ENCODE results near the gene MUS81.
A peak's percentile ranks its signal among the peaks of the same experiment; 100 is the strongest.
"Not testable (repeated sequence)": the region's sequence is repeated elsewhere in the genome, so short reads cannot be mapped to it uniquely, and the experiment has no call there.

MUS81 gene

DNA sequence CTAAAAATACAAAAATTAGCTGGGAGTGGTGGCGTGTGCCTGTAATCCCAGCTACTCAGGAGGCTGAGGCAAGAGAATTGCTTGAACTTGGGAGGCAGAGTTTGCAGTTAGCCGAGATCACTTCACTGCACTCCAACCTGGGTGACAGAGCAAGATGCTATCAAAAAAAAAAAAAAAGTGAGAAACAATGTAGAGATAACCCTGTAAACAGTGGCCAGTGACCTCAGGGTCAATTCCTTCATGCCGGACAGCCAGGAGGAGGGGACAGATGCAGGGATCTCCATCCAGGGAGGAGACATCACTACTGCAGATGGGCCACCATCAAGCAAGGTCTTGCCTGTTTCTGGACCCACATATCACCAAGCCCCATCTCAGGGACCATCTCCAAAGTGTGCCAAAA, 12.5 kb upstream of the MUS81 start:
- no peak for DNase-seq

DNA sequence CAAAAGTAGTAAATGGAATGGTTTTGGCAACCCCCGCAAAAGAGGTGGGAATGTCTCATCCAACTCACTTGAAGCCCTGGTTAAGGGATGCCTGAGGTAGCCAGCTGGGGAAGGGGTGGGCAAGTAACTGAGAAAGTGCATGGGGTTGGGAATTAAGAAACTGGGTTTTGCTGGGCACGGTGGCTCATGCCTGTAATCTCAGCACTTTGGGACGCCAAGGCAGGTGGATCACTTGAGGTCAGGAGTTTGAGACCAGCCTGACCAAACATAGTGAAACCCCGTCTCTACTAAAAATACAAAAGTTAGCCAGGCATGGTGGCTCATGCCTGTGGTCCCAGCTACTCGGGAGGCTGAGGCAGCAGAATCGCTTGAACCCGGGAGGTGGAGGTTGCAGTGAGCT, 11.5 kb upstream of the MUS81 start:
- not testable (repeated sequence) for DNase-seq

DNA sequence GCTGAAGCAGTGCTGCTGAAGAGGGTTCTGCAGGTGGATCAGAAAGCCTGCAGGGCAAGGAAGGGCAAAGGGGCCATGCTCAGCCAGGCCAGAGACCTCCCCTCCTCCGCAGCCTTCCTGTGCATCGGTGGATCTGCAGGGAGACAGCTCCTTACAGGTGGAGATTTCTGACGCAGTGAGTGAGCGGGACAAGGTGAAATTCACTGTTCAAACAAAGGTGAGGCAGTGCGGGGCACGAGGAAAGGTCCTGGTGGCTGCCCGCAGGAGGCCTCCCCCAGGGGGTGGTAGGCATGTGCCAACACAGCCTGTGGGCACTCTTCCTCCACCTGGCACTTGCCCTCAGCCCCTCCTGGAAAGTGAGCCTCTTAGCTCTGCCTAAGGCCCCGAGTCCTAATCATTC, 10.9 kb upstream of the MUS81 start:
- DNase-seq, result no peak

DNA sequence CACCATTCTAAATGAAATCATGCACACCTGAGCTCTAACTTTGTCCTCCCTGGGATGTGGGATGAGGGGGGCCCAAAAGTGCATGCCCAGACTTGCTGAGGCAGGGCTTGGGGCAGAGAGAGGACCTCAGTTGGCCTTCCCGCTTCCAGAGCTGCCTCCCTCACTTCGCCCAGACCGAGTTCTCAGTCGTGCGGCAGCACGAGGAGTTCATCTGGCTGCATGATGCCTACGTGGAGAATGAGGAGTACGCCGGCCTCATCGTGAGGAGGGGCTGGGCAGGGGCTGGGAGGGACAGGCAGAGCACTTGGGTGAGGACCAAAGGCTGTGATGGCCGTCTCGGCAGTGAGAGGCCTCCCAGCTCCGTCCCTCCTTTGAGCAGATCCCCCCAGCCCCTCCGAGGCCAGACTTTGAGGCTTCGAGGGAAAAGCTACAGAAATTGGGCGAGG, 10.4 kb upstream of the MUS81 start:
- DNase-seq, result no peak

DNA sequence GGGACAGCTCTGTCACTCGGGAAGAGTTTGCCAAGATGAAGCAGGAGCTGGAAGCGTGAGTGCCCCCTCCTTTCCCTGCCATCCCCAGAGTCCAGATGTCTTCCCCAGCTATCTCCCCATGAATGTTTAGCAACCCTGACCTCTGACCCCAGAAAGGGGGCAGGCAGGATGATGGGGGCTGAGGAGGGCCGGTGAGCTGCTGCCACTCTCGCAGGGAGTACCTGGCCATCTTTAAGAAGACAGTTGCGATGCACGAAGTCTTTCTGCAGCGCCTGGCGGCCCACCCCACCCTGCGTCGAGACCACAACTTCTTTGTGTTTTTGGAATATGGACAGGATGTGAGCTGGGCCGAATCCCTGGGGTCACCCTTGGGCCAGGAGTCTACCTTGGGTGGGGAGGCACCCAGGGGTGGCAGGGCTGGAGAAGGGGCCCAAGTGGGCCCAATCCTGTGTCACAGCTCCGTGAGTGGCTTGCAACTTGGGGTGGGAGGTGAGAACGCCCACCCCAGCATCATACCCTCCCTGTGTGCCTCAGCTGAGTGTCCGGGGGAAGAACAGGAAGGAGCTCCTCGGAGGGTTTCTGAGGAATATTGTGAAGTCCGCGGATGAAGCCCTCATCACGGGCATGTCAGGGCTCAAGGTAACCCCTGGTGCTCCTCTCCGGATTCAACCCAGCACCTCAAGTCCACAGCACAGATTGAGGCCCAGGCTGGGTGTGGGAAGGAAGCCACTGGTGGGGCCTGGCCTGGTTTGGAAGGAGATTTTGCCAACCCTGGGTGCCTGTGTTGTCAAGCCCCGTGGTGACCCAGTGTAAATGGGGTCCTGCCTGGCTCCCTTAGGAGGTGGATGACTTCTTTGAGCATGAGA, 9.8 kb upstream of the MUS81 start:
- DNase-seq, result no peak

DNA sequence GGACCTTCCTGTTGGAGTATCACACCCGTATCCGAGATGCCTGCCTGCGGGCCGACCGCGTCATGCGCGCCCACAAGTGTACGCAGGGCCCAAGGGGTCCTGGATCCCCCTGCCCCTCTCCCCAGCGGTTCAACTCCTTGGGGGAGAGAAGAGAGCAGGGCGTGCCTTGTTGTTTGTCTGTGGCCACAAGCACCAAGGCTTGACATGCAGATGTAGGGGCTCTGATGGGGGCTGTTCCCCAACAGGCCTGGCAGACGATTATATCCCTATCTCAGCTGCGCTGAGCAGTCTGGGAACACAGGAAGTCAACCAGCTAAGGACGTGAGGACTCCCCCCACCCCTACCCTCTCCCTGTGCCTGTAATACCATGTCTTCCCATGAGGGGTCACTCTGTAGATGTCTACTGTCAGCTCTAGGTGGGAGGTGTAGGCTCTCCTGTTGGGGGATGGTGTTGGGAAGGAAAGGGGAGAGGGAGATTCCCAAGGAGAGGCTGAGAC, 9.1 kb upstream of the MUS81 start:
- DNase-seq, result no peak

DNA sequence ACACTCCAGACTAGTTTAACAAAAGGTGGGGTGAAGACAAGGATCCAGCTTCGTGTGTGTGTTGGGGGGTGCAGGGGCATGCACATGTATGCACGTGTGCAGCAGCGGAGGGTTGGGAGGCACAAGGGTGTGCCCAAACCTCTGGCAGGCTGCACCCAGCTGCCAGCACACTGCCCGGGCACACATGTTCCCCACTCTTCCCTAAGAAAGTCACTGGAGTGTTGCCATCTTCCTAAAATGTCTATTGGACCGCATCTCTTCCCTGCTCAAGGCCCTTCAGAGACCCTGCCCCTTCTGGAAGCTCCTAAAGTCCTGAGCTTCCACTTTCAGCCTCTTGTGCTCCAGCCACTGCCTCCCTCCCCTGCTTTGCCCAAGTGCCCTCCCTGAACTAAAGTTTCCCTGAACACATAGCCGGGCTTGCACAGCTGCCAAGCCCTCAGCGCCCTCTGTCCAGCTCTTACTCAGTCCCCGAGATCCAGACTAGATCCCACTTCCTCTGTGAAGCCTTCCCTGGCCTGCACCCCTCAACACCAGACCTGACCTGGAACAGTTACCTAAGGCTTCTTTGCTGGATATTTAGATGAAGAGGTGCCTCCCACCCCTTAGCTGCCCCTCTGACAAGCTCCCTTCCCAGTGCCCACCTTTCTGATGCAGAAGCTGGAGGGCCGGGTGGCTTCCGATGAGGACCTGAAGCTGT, 8.3 kb upstream of the MUS81 start:
- DNase-seq, result no peak

DNA sequence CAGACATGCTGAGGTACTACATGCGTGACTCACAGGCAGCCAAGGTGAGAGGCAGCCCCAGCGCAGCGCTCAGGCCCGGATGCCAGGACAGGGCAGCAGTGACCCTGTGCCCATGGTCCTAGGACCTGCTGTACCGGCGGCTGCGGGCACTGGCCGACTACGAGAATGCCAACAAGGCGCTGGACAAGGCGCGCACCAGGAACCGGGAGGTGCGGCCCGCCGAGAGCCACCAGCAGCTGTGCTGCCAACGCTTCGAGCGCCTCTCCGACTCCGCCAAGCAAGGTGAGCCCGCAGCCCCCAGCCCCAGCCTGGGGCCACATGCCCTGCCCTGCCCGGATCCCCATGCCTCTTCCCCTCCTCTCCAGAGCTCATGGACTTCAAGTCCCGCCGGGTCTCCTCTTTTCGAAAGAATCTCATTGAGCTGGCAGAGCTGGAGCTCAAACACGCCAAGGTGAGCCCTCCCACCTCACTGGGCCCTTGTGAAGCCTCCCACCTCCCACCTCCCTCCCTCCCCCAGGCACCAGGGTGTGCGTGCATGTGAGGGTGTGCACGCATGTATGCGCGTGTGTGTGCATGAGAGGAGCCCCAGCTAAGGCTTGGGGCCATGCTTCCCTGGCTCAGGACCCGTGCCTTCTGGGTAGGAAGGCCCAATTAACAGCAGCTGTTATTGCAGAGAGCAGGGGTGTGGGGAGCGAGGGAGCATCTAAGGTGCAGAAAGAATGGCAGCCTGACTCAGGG, 7.6 kb upstream of the MUS81 start:
- DNase-seq, result no peak

DNA sequence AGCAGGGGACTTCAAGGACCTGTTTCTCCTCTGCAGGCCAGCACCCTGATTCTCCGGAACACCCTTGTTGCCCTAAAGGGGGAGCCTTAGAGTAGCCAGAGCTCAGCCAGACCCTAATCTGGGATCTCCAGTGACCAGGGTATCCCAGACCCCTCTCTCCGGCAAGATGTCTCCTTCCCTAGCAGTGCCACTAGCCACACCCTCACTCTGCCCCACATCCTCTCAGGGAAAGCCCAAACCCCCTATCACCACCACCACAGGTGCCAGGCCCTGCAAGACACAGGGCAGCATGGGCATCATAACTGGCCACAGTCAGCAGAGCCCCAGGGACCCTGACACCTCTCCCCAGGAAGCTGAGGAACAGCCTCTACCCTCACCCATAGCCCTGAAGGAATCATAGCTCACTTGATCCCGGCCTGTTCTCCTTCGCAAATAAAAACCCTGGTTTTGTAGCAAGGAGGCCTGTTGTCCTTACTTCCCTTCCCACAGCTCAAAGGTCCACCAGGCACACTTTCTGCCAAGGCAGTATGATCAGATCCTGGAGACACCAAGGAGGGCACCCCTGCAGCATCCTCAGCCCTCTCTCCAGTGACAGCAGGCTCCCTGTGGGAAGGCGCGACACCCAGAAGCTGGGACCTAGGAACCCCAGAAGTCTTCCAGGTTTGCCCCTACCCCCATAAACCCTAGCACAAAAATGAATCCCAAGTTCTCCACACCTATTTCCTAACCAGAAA, 6.8 kb upstream of the MUS81 start:
- no peak for DNase-seq

DNA sequence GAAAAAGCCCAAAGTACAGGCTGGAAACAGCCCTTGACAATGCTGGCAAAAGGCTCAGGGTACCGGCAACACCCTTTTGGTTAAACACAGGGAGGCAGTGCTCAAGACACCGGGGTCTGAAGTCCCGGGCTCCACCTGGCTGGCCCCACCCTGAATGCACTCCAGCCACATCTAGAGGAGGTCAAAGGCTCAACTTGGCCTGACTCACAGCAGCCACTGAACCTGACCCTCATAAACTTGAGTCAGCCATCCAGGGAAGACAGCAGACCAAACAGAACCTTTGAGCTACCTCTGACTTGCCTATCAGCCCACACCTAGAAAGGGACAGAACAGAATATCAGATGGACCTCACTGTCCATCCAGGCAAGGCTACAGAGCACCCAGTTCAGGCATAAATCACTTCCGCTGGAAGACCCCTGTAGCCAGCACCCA, 6.1 kb upstream of the MUS81 start:
- DNase-seq, result no peak

DNA sequence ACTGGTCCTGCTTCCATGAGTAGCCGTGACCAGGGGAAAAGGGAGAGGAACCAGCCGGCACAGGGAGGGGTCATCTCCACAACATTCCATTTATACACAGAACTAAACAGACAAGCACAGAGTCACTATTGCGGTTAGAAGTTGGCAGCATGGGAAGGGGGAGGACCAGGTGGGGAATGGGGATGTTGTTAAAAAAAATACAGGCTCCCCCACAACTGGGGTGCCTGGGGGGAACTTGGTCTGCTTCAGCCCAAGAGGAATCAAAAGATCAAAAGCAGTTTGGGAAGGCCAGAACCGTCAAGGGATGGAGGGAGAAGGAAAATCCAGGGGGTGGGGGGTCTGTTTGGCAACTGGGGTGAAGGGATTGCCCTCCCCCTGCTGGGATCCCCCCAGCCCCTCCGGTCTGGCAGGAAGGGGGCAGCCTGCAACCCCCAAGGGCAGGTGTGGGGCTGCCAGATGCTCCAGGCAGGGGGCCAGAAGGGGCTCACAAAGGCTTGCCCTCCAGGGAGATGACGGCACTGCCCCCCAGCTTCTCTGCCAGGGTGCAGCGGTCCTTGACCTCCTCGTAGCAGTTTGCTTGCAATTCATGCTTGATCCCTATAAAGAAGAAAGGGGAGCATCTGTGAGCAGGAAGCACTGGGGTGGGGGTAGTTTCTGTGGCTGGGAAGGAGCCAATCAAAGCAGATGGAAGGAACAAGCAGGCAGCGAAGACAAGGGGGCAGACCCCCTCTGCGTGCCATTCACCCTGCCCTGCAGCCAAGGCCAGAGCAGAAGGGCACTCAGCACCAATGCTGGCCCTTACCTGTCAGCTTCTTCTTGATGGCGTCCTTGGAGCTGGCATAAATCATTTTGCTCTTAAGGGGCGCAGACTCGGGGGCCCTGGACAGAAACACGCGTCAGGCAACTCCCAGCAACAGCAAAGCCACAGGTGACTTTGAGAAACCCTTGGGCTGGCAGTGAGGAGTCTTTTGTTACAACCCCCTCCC, 5.1 kb upstream of the MUS81 start:
- DNase-seq, result no peak

DNA sequence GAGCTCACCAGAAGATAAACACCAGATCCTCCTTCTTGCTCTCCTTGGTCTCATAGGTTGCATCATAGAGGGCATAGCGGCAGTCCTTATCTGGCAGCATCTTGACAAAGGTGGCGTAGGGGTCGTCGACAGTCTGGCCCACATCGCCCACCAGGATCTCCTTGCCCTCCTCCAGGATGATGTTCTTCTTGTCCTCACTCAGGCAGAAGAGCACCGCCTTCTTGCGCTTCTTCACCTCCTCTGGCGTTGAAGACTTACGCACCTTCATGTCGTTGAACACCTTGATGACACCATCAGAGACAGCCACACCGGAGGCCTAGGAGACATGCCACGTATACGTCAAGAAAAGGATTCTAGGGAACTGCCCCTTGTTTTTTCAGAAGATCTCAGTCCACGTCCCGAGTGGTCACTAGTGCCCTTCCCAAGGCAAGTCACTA, 4.3 kb upstream of the MUS81 start:
- DNase-seq, result no peak

DNA sequence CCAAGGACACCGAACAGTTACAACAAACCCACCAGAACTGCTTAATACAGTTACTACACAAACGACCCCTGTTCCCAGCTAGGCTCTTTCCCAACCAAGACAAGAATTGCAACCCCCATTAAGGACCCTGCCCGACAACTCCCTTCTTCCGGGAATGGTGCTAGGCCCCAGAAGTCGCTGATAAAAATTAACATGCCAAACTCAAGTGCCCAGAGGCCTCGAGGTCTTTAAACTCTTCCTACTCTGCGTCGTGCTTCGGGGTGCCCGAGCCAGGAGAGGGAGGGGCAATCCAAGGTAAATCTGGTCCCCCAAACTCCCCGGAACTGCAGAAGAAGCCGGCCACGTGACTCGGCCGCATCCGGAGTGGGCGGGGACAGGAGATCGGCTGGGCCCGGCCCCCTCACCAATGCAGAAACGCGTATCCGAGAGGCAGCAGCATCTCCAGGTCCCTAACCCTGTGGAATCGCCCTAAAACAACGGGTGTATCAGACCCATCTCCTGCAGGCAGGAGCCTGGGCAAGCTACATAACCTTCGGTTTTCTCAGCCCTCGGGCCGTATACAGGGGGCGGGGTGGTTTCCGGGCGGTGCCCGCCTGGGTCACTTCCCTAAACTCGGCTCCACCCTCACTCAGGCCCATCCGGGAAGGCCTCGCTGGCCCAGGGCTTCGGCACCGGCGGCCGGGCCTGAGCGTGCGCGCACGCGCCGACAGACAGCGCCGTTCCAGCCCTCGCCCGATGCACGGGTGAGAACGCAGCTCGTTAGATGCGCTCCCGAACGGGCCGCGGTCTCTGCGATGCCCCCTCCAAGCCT, 3.3 kb upstream of the MUS81 start:
- DNase-seq, result no peak

DNA sequence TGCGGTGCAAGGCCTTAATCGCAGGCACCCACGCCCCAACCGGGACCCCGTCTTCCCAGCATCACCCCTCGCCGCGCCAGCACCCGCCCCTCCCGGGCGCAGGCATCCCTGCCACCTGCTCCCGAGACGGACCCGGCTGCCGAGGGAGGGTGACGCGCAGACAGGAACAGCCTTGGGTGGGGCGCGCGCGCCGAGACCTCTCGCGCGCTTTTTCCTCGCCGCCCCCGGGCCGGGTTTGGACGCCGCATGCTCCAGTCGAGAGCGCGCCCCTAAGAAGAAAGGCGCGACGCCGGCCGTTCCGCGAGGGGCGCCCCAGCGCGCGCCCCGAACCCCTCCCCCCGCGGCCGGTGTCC, 2.8 kb upstream of the MUS81 start:
- DNase-seq, result no peak

DNA sequence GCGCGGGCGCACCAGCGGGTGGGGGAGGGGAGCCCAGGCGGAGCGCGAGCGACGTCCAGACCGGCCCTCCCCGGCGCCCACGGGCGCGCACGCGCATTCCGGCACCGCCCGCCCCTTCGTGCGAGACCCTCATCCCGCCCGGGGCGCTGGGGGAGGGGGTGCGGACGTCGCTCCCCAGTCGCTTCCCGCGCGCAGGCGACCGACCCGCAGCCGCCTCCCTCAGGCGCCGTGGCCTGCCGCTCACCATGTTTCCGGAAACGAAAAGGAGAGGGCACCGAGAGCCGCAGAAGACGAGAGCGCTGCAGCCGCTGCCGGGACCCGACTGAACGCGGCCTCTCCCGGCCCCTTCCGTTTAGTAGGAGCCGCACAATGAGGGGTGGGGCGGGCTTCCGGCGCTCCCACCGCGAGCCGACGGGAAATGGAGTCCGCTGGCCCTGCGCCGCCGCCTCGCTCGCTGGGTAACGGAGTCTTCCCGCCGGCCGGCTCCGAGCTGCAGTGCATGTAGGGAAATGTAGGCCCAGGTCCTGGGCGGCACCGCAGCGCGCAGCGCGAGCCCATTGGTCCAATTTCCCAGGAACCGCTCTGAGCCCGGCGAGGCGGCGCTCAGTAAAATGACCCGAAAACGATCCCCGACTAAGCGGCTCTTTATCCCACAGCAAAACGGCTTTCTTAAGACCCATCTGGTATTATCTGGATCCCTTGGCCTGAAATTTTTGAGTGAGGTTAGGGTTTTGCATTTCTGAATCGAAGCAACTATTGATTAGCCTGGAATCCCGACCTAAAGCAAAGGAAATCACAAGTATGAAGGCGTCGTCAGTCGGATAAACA, 2.2 kb upstream of the MUS81 start, which contains the start of gene CFL1:
Gene CFL1, minus strand, starts transcription at position 328 of the 828 bp plus-strand sequence. Its CDS starts 81 bp downstream, at position 247.
- peak; percentile 58 for DNase-seq

DNA sequence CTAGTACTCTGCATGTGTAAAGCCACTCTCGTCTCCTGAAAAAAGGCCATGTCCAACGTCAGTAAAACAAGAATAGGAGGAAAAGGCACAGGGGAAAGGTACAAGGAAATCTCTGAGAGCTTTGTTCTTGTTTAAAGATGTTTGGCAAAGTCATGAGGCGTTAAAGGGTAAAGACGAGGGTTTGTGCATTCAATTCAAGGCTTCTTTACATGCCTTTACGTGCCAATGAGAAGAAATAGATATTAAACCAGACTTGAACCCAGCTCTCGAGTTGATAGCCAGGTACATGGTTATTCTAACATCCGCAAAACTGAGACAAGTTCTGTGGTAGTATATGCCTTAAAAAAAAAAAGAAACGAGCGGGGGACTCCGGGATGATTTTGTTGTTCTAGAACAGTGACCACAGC, 1.5 kb upstream of the MUS81 start:
- DNase-seq, result no peak

DNA sequence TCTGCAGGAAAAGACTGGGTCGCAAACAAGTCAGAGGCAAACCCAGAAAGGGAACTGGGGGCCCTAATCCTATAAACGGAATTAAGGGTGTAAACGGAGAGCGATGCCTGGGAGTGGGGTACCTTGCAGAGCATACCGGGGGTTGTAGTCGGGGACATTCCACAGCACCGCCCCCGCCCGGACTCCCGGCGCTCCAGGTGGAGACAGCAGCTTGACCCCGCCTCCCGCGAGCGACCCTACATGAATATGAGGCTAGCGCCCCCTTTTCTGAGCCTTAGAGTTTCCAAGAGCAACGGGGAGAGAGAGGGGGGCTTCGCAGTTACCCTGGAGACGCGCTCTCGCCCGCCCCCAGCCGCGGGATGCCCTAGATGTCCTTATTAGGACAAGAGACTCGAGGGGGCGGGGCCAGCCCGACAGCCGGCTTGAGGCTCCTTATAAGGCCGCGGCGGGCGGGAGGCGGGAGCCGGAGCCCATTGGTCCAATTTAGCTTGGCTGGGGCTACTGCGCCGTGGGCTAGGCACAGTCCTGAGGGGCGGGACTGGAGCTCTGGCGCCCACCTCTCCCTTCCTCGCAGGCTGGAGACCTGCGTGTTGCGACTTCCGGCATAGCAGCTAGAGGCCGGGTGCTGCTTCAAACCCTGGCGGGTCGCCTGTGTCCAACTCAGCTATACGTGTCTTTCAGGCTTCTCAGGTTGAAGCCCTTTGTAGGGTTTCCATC, 980 bp upstream of the MUS81 start:
- DNase-seq, result peak; percentile 70

DNA sequence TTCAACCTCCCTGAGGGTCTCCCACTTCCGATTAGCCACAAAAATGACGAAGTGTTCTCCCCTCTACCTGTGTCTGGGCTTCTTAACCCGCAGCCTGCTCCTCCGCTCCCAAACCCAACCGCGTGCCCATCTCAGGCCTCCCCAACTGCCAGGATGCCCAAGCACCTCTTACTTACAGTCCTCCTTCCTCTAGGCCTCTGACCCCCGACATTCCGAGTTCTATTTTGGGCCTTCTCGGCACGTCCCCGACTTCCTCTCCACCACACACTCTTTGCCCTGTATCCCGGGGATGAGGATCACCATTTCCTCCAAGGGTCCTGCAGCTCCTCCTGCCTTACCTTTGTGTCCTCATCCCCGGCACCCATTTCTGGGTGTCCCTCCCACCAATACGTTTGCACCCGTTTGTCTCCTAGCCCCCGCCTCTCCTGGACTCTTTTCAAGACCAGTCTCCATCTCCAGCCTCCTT, 388 bp upstream of the MUS81 start:
- no peak for DNase-seq

DNA sequence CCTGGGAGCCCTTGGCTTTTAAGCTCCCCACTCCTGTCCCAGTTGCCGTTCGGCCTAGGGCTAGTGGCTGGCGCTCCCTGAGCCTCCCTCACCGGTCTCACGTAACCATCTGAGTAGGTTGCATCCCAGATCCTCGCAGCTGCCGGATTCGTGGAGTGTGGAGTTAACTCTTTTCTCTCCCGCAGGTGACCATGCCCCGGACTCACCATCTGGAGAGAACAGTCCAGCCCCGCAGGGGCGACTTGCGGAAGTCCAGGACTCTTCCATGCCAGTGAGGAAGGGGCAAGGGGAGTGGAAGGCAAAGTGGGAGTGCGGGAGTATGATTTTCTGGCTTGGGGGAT, 902 bp downstream of the MUS81 start:
- no peak for DNase-seq

All from cortex of kidney (tissue), 1 donor.